Spinal cord (tissue), 10 donors: ENCODE data around the gene TCTA. TPM values are rescaled to one million over a fixed set of nuclear protein-coding genes. Genes with fewer than 3 reads are reported as not detected.

Source experiments
- DNase-seq, 6 donors: peaks; one replicate each; pipeline versions ENCODE4 v3.0.0 to v3.0.0-alpha.2; 2013 to 2015; ENCODE audit warnings: low spot score in 6 of 6, low read depth in 4 of 6
- H3K27ac ChIP-seq: one replicate; pipeline ENCODE4 v1.5.1; 2013; ENCODE audit warnings: low read depth, low read length, control low read depth
- H3K27me3 ChIP-seq: one replicate; pipeline ENCODE4 v1.6.1; 2013; ENCODE audit warnings: low read length; ENCODE audit not compliant: control insufficient read depth, insufficient read depth
- H3K36me3 ChIP-seq: one replicate; pipeline ENCODE4 v1.6.1; 2013; ENCODE audit warnings: low read length; ENCODE audit not compliant: control insufficient read depth, insufficient read depth
- H3K4me1 ChIP-seq: one replicate; pipeline ENCODE4 v1.6.1; 2013; ENCODE audit warnings: low read length; ENCODE audit not compliant: control insufficient read depth, insufficient read depth
- H3K4me3 ChIP-seq: one replicate; pipeline ENCODE4 v1.5.1; 2013; ENCODE audit warnings: low read depth, low read length, control low read depth
- H3K9me3 ChIP-seq: one replicate; pipeline ENCODE4 v1.6.1; 2013; ENCODE audit warnings: low read length; ENCODE audit not compliant: control insufficient read depth, insufficient read depth
- WGBS: methylation state at CpG from one replicate; pipeline ENCODE4 v1.1.5; 2013; ENCODE audit warnings: missing lambda C conversion rate; ENCODE audit not compliant: insufficient coverage; 5-methylcytosine and 5-hydroxymethylcytosine counted together
- long read RNA-seq, 4 donors: transcript quantifications; one replicate each; lab custom pipeline, GENCODE V29; 2026
- polyA plus RNA-seq, 2 donors: library from polyadenylated mRNA; unstranded; fragments of 120-200 nt; gene quantifications; one replicate each; pipeline ENCODE4 v1.2.1, GENCODE V29; 2013; ENCODE audit not compliant: insufficient read length in 2 of 2
- total RNA-seq, 2 donors: library from RNA; depleted of rRNA in 1 of 2; stranded (reverse); fragments of 120-200 nt in 1 of 2; fragments of >200 nt in 1 of 2; gene quantifications; one replicate each; pipeline versions ENCODE4 v1.2.3 to v1.2.4, GENCODE V29; 2013 to 2014
- donor health status: healthy.

The TCTA gene, protein sequence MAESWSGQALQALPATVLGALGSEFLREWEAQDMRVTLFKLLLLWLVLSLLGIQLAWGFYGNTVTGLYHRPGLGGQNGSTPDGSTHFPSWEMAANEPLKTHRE
- total RNA-seq (10 to 100 TPM; 22.5 to 29.5 TPM), polyA plus RNA-seq (10 to 100 TPM; 33.5 to 38.0 TPM)
- long read RNA-seq, donor 1, transcript TCTA-201 (3 exons, 2,146 nt) = major isoform, 14 of 36 reads
- long read RNA-seq, donor 1, partial matches to known transcripts = 20 of 36 reads
- long read RNA-seq, donor 1, other reads (novel, unspliced or antisense) = 0 of 36 reads
- long read RNA-seq, donor 2, partial matches to known transcripts = 0 of 4 reads
- long read RNA-seq, donor 2, other reads (novel, unspliced or antisense) = 0 of 4 reads
- long read RNA-seq, donor 3, transcript TCTA-201 (3 exons, 2,146 nt) = major isoform, 8 of 8 reads
- long read RNA-seq, donor 3, partial matches to known transcripts = 0 of 8 reads
- long read RNA-seq, donor 3, other reads (novel, unspliced or antisense) = 0 of 8 reads
- long read RNA-seq, donor 4, transcript TCTA-201 (3 exons, 2,146 nt) = major isoform, 12 of 13 reads
- long read RNA-seq, donor 4, partial matches to known transcripts = 0 of 13 reads
- long read RNA-seq, donor 4, other reads (novel, unspliced or antisense) = 0 of 13 reads

DNA sequence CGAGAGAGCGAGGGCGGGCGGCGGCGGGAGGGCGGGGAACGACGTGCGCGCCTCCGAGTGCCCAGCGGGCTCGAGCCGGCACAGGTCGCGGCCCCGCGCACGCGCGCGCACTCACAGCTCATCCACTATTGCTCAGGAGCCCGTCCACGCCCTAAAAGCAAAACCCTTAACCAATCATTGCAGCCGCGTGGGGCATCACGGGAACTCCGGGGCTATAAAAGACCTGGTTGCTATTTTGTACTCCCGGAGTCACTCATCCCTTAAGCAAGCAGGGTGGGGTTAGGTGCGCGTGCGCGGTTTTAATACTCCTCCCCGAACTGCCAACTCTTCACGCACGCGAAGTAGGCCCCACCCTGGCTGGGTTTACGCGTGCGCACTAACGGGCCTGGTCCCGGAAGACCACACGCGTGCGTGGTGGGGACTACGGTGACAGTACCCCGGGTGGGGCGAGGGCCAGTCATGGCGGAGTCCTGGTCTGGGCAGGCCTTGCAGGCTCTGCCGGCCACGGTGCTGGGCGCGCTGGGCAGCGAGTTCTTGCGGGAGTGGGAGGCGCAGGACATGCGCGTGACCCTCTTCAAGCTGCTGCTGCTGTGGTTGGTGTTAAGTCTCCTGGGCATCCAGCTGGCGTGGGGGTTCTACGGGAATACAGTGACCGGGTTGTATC, at the start of gene TCTA, which contains the start of gene RHOA:
Gene TCTA, plus strand, starts transcription at position 456 of the 664 bp plus-strand sequence. Its CDS starts 4 bp downstream, at position 460.
Gene RHOA, minus strand, starts transcription at position 9 of the 664 bp plus-strand sequence. CDS start 36,387 bp downstream, outside the sequence.
- Histone ChIP-seq H3K36me3 (peaks cover 16% of the 10 kb centered on the region), H3K27ac (peak within 1 kb of the TSS; percentile 92), H3K9me3 (no peaks in the 10 kb centered on the region), H3K27me3 (no peaks in the 10 kb centered on the region), H3K4me3 (peak within 1 kb of the TSS; percentile 83), H3K4me1 (peaks cover 25% of the 10 kb centered on the region)
- under 1% methylated on average over 62 of the region's 62 CpGs for WGBS
- peak; percentile 98 to 100 (median 99) for DNase-seq

DNA sequence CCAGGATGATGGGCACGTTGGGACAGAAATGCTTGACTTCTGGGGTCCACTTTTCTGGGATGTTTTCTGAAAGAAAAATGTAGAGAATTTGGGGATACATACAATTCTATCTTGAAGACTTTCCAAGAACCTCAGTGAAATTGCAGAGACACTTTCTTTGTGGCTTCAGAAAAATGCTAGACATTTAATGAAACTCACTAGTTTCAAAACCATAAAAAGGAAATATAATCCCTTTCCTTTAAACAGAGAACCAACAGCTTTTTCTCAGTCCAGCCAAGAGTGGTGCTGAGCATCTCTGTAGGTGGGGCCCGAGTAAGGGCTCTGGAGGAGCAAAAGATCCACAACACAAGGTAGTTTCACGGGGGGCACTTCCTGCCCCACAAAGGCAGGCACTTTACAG, 49.7 kb upstream of the TCTA start:
- peaks cover 10% of the 10 kb centered on the region for H3K4me1 ChIP-seq
- WGBS = 60% methylated on average over 1 of the region's 3 CpGs
- DNase-seq = no peak
- no peak overlapping the region for H3K4me3 ChIP-seq
- no peak overlapping the region for H3K27ac ChIP-seq
- peaks cover 67% of the 10 kb centered on the region for H3K36me3 ChIP-seq
- H3K27me3 ChIP-seq = no peaks in the 10 kb centered on the region
- H3K9me3 ChIP-seq = no peaks in the 10 kb centered on the region

DNA sequence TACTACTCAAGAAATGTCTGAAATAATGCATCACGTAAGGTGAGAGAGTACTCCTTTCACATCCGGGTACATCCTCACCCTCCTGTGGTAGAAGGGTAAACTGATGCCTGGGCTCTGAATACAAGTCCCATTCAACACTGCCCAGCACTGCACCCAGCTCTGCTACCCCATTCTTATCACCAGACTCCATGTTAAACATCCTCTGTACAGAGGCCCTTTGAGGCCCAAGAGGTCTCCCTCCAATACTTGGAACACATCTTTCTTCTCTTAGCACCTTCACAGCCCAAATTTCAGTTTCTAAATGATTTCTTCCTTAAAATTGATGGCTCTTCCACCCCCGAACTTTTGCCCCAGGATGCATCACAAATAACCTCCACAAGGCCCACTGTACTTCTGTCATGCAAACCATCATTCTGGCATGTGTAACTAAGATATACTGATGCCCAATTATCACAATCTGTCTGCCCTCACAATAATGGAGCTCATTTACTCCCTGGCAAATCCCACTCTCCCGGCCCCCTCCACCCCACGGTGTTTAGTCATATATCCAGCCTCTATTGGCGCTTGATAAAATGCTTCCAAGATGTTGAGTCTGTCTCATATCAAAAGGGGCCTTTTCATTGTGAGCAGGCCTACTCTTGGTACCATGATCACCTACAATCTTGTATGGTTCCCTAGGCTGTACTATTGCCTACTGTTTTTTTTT, 41.5 kb upstream of the TCTA start:
- Histone ChIP-seq H3K4me3 (no peak overlapping the region), H3K4me1 (no peaks in the 10 kb centered on the region), H3K27ac (no peak overlapping the region), H3K36me3 (peaks cover 60% of the 10 kb centered on the region), H3K9me3 (no peaks in the 10 kb centered on the region), H3K27me3 (no peaks in the 10 kb centered on the region)
- no peak for DNase-seq
- WGBS = 86% methylated on average over 5 of the region's 6 CpGs

DNA sequence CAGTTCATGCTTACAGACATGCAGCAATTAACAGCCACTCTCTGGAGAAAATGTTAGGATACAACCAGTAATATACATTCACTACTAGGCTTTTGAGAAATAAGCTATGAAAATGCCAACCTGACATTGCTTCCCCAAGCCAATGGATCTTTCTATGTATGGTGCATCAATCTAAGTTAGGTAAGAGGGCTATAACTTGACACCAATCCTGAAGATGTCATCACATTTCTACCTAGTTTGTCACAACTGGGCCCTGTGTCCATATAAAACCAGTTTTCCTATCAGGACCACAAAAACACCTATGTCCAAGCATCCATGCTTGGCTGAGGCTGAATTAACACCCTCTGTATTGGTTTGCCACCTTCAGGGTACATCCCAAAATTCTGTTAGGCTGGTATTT, 40.3 kb upstream of the TCTA start:
- no peak for DNase-seq
- Histone ChIP-seq H3K27ac (no peak overlapping the region), H3K36me3 (peaks cover 51% of the 10 kb centered on the region), H3K9me3 (no peaks in the 10 kb centered on the region), H3K4me1 (no peaks in the 10 kb centered on the region), H3K4me3 (no peak overlapping the region), H3K27me3 (no peaks in the 10 kb centered on the region)

DNA sequence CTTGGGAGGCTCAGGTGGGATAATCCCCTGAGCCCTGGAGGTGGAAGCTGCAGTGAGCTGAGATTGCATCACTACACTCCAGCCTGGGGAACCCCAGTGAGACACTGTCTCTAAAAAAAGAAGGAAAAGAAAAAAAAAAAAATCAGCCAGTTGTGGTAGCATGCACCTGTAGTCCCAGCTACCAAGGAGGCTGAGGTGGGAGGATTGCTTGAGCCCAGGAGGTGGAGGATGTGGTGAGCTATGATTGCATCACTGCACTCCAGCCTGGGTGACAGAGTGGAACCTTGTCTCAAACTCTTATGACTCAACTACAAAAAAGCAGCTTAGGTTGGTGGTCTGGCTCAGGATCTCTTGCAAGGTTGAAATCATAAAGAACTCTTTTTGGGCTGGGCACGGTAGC, 34.7 kb upstream of the TCTA start:
- no peaks in the 10 kb centered on the region for H3K9me3 ChIP-seq
- no peaks in the 10 kb centered on the region for H3K4me1 ChIP-seq
- H3K27ac ChIP-seq = no peak overlapping the region
- WGBS = 100% methylated on average over 1 of the region's 1 CpG
- no peaks in the 10 kb centered on the region for H3K27me3 ChIP-seq
- H3K4me3 ChIP-seq = no peak overlapping the region
- H3K36me3 ChIP-seq = peaks cover 23% of the 10 kb centered on the region
- no peak for DNase-seq

DNA sequence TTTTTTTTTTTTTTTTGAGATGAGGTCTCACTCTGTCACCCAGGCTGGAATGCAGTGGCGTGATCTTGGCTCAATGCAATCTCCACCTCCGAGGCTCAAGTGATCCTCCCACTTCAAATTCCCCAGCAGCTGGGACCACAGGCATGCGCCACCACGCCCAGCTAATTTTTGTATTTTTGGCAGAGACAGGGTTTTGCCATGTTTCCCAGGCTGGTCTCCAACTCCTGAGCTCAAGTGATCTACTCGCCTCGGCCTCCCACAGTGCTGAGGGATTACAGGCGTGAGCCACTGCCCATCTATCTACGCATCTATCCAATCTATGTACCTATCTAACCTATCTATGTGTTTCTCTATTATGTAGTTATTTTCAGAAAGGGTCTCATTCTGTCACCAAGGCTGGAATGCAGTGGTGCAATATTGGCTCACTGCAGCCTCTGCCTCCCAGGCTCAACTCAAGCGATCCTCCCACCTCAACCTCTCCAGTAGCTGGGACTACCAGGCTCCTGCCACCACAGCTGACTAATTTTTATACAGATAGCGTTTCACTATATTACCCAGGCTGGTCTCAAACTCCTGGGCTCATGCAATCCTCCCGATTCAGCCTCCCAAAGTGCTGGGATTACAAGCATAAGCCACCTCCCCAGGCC, 33.9 kb upstream of the TCTA start:
- no peaks in the 10 kb centered on the region for H3K4me1 ChIP-seq
- H3K9me3 ChIP-seq = no peaks in the 10 kb centered on the region
- no peak overlapping the region for H3K4me3 ChIP-seq
- H3K36me3 ChIP-seq = peaks cover 17% of the 10 kb centered on the region
- H3K27me3 ChIP-seq = no peaks in the 10 kb centered on the region
- DNase-seq = no peak
- WGBS = 83% methylated on average over 4 of the region's 11 CpGs
- no peak overlapping the region for H3K27ac ChIP-seq

DNA sequence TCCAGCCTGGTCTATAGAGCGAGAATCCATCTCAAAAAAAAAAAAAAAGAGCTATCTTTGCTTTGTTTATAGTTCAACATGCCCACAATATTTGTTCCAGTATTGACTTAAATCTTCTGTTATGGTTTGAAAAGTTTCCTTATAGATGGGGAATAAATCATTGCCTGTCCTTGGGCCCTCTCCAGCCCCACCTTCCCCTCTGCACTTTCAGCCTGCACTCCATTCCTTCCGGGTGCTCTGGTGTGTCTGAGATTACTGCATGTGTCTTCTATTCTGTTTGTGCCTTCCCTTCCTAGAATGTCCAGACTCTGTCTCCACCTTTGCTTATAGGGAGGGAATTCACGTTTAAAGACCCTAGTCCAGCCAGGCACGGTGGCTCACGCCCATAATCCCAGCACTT, 28.8 kb upstream of the TCTA start:
- Histone ChIP-seq H3K9me3 (no peaks in the 10 kb centered on the region), H3K4me1 (no peaks in the 10 kb centered on the region), H3K27ac (no peak overlapping the region), H3K36me3 (peaks cover 4% of the 10 kb centered on the region), H3K27me3 (no peaks in the 10 kb centered on the region), H3K4me3 (no peak overlapping the region)
- no peak for DNase-seq
- WGBS = 83% methylated on average over 2 of the region's 5 CpGs

DNA sequence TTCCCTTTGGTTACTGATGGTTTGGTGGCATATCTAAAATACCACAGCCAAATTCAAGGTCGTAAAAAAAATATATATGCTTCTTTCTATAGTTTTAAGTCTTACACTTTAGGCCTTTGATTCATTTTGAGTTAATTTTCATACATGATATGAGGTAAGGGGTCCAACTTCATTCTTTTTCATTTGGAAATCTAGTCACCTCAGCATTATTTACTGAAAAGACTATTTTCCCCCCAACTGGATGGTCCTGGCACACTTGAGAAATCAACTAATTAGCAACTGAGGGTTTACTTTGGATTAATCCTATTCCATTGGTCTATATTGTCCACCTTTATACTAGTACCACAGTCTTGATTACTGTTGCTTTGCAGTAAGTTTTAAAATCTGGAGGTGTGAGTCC, 26.6 kb upstream of the TCTA start:
- H3K27me3 ChIP-seq = no peaks in the 10 kb centered on the region
- H3K9me3 ChIP-seq = no peaks in the 10 kb centered on the region
- no peak overlapping the region for H3K4me3 ChIP-seq
- no CpG with 5 or more reads among the region's 1 CpG for WGBS
- no peaks in the 10 kb centered on the region for H3K4me1 ChIP-seq
- no peak overlapping the region for H3K27ac ChIP-seq
- no peak for DNase-seq
- H3K36me3 ChIP-seq = peaks cover 4% of the 10 kb centered on the region
